Peyer's patch (tissue), 4 donors: Measurements from ENCODE around the gene RREB1. TPM values are rescaled to one million over a fixed set of nuclear protein-coding genes. Genes with fewer than 3 reads are reported as not detected.

Source experiments
- DNase-seq, 3 donors: peaks; one replicate each; pipeline ENCODE4 v3.0.0-alpha.2; 2017 to 2019
- H3K27ac ChIP-seq, 4 donors: fragments of 200-600 bp; sonication (generic); one replicate each; pipeline ENCODE4 v1.5.1; 2016 to 2019
- H3K27me3 ChIP-seq, 2 donors: fragments of 200-600 bp; sonication (generic); one replicate each; pipeline ENCODE4 v1.5.1; 2019
- H3K36me3 ChIP-seq, 3 donors: fragments of 200-600 bp; sonication (generic); one replicate each; pipeline ENCODE4 v1.5.1; 2016 to 2019
- H3K4me1 ChIP-seq, 4 donors: fragments of 200-600 bp; sonication (generic); one replicate each; pipeline ENCODE4 v1.5.1; 2016 to 2019
- H3K4me3 ChIP-seq, 4 donors: fragments of 200-600 bp; sonication (generic); 1 replicate in 3 of 4; 2 replicates in 1 of 4; pipeline ENCODE4 v1.5.1; 2016 to 2019; ENCODE audit warnings: mild to moderate bottlenecking in 1 of 4
- H3K9me3 ChIP-seq, 4 donors: fragments of 200-600 bp; sonication (generic); one replicate each; pipeline ENCODE4 v1.5.1; 2016 to 2019; ENCODE audit warnings: mild to moderate bottlenecking in 1 of 4
- POLR2A ChIP-seq, 2 donors: fragments of 450-650 bp; IDR thresholded peaks; one replicate each; pipeline ENCODE4 v1.5.1; 2017; ENCODE audit warnings: antibody characterized with exemption in 2 of 2, mild to moderate bottlenecking in 2 of 2, moderate library complexity in 2 of 2
- total RNA-seq, 4 donors: library from RNA; depleted of rRNA; stranded (reverse); fragments of >200 nt; gene quantifications; one replicate each; pipeline ENCODE4 v1.1.0, GENCODE V29; 2016
- TF ChIP-seq, protein P1 (sequence below), 6 experiments: fragments of 450-650 bp in 4 of 6; fragments of 200-600 bp in 2 of 6; sonication (generic) in 1 of 6; IDR thresholded peaks; one replicate each; pipeline ENCODE4 v1.5.1; 2017 to 2019; ENCODE audit warnings: antibody characterized with exemption in 6 of 6, mild to moderate bottlenecking in 3 of 6, moderate library complexity in 1 of 6

RREB1 gene
- total RNA-seq, 4 donors from 2014 or later: 65.0 to 118 (median 113) TPM

DNA sequence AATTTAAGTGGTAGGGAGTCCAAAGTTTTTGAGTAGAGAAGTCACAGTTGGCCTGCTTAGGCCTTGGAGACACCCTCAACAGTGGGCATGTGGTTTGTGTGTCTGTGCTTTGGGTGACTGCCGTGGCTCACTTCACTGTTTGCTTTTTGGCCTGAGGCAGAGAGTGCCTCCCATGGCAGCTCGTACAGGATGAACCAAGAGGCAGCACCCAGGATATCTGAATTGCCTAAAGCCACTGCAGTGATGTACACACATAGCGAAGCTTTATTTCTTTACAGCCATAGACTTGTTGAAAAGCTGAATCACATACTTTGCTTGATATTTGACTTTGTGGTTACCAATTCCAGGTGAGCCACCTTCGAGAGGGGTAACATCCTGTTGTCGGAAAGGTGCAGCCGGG is 21.6 kb downstream of the RREB1 start:
- Histone ChIP-seq H3K9me3 (no peaks in the 10 kb centered on the region), H3K27ac (no peak overlapping the region), H3K27me3 (no peaks in the 10 kb centered on the region), H3K4me3 (no peak overlapping the region), H3K4me1 (peaks cover 0 to 14% (median 8%) of the 10 kb centered on the region in 4 donors), H3K36me3 (no peaks in the 10 kb centered on the region)
- DNase-seq: no peak
- TF ChIP-seq POLR2A (IDR thresholded peaks at IDR 0.05): no peak
- TF ChIP-seq, protein P1, sequence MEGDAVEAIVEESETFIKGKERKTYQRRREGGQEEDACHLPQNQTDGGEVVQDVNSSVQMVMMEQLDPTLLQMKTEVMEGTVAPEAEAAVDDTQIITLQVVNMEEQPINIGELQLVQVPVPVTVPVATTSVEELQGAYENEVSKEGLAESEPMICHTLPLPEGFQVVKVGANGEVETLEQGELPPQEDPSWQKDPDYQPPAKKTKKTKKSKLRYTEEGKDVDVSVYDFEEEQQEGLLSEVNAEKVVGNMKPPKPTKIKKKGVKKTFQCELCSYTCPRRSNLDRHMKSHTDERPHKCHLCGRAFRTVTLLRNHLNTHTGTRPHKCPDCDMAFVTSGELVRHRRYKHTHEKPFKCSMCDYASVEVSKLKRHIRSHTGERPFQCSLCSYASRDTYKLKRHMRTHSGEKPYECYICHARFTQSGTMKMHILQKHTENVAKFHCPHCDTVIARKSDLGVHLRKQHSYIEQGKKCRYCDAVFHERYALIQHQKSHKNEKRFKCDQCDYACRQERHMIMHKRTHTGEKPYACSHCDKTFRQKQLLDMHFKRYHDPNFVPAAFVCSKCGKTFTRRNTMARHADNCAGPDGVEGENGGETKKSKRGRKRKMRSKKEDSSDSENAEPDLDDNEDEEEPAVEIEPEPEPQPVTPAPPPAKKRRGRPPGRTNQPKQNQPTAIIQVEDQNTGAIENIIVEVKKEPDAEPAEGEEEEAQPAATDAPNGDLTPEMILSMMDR (IDR thresholded peaks at IDR 0.05): no peak

DNA sequence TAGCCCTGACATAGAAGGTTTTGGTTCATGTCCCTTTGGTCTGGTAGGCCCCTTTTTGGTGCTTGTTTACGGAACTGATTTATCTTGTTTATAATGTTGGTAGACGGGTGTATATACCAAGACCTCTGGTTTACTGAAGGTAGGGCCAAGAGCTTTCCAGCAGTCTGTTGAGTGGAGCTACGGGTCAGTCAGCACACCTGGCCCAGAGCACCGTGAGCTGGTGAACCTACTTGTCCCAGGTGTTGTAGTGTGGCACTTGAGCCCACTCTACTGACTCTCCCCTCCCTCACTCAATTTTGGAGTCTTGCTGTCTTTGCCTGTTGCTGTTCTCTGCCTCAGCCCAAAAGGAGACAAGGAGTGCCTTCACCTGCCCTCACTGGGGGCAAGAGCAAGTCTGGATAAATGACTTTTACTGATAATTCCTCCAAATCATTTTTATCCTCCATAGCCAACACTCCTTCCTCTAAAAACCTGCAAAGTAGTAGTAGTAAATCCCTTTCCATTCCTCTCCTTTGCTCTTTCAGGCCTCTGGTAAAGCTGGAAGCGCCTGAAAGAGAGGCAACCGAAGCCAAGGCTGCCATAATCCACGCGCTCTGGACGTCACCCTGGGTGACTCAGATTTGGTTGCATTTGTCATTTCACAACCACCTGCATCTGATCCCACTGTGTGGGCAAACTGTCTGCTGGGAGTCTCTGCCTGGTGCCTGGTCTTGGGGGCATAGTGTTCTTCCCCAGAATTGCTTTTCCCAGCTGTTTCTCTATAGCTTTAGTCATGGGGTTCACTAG is 22.2 kb downstream of the RREB1 start:
- DNase-seq: no peak
- Histone ChIP-seq H3K4me1 (peaks cover 0 to 11% (median 7%) of the 10 kb centered on the region in 4 donors), H3K4me3 (no peak overlapping the region), H3K9me3 (no peaks in the 10 kb centered on the region), H3K36me3 (no peaks in the 10 kb centered on the region), H3K27me3 (no peaks in the 10 kb centered on the region), H3K27ac (peak overlapping the region in 1 of 4 donors; percentile 16)
- no peak for TF ChIP-seq POLR2A (IDR thresholded peaks at IDR 0.05)
- TF ChIP-seq, protein P1 (IDR thresholded peaks at IDR 0.05): no peak

DNA sequence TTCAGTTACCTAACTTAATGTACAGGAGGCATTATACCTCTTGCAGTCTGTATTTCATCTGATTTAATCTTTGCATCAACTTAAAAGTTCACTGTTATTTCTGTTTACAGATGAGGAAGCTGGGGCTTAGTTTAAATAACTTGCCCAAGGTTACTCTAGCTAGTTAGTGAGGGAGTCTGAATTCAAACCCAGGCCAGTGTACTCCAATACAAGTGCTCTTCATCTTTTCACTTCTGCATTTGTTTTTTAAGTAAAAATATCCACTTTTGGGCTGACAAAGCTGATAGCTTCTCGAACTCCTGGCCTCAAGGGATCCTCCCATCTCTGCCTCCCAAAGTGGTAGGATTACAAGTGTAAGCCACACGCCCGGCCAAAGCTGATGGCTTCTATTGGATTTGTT is 23.6 kb downstream of the RREB1 start:
- H3K27ac ChIP-seq: no peak overlapping the region
- peaks cover 4 to 16% (median 7%) of the 10 kb centered on the region in 4 donors for H3K4me1 ChIP-seq
- DNase-seq: no peak

DNA sequence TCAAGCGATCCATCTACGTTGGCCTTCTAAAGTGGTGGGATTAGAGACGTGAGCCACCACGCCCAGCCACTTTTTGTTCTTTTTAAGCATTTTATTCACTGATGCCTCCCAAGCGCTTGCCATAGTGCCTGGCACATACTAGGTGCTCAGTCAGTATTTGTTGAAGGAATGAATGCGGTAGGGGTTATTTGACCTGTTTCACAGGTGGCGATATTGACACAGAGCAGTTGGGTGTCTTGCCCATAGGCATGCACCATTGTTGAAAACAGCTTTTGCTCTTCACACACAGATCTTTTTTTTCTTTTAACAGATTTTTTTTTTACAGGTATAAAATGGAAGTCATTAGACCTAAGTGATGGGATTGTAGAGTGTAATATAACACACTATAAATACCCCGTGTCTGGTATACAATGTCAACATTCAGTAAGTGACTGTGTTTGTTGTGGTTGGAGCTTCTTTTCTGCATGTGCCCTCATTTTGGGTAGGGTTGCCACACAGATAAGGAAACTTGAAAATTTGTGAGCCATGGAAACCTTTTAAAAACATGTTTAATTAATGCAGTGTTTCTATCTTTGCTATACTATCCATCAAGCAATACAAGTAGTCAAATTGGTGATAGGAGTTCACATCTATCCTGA is 24.8 kb downstream of the RREB1 start:
- no peak for TF ChIP-seq POLR2A (IDR thresholded peaks at IDR 0.05)
- TF ChIP-seq, protein P1 (IDR thresholded peaks at IDR 0.05): no peak
- Histone ChIP-seq H3K9me3 (no peaks in the 10 kb centered on the region), H3K36me3 (no peaks in the 10 kb centered on the region), H3K4me3 (no peak overlapping the region), H3K27ac (no peak overlapping the region), H3K4me1 (peaks cover 6 to 22% (median 10%) of the 10 kb centered on the region in 4 donors), H3K27me3 (no peaks in the 10 kb centered on the region)
- DNase-seq: no peak

More for the DNA sequence above, 23.6 kb downstream of the RREB1 start:
- Histone ChIP-seq H3K27me3 (no peaks in the 10 kb centered on the region), H3K36me3 (no peaks in the 10 kb centered on the region), H3K4me3 (no peak overlapping the region), H3K9me3 (no peaks in the 10 kb centered on the region)
- TF ChIP-seq POLR2A (IDR thresholded peaks at IDR 0.05): no peak
- TF ChIP-seq, protein P1 (IDR thresholded peaks at IDR 0.05): no peak

DNA sequence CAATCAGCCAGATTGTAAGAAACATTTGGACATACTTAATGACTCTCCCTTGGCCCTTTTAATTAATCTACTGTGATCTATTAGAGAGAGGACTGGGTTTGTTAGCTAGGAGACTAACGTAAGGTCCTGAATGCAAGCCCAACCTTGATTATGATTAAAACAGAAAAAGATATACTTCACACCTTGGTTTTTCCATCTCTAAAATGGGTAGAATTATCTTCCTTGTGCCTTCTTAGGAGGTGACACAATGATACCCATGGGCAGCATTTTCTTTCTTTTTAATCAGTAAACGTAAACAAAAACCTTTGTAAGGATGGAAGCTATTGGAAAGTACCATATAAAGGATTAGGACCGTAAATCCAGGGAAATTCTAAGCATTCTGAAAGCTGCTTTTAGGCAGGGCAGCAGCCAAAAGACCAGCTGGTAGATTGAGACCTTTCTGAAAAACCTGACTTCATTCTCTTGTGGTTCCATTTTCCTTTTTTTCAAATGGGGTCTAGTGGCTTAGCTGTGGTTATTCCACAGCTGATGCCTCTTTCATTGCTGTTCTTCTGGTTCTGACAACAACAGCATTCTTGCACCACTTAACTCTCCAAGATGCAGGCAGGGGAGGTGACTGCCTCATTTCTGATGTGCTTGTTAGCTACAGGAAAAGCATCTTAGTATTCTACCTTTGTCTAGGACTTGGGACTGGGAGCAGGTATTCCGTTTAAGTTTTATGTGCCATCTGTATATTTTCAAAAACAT is 27.4 kb downstream of the RREB1 start:
- peaks cover 0 to 43% (median 14%) of the 10 kb centered on the region in 4 donors for H3K4me1 ChIP-seq
- DNase-seq: no peak
- no peaks in the 10 kb centered on the region for H3K9me3 ChIP-seq
- no peaks in the 10 kb centered on the region for H3K27me3 ChIP-seq
- no peak overlapping the region for H3K4me3 ChIP-seq
- H3K36me3 ChIP-seq: no peaks in the 10 kb centered on the region
- H3K27ac ChIP-seq: peak overlapping the region in 1 of 4 donors; percentile 31
- TF ChIP-seq, protein P1 (IDR thresholded peaks at IDR 0.05): no peak
- no peak for TF ChIP-seq POLR2A (IDR thresholded peaks at IDR 0.05)
